SKM-1 (cell line): Measurements from ENCODE around the gene RPS6KA2.
"Not testable (repeated sequence)": the region's sequence is repeated elsewhere in the genome, so short reads cannot be mapped to it uniquely, and the experiment has no call there.

ENCODE experiments used
- DNase-seq: peaks from one replicate; lab custom pipeline; 2025; ENCODE audit not compliant: unreplicated experiment; lab: John Stamatoyannopoulos, UW

RPS6KA2 gene

GRCh38 chr6:166538297-166539010, 88.6 kb downstream of the RPS6KA2 start:
- DNase-seq = no peak

- no peak for DNase-seq
Measured at GRCh38 chr6:166534658-166535406, 92.2 kb downstream of the RPS6KA2 start.

- DNase-seq = no peak
Measured at GRCh38 chr6:166533205-166533824, 93.7 kb downstream of the RPS6KA2 start.

GRCh38 chr6:166532302-166532701, 94.7 kb downstream of the RPS6KA2 start:
- DNase-seq = no peak

- DNase-seq = no peak
Measured at GRCh38 chr6:166530211-166531095, 96.6 kb downstream of the RPS6KA2 start.

- no peak for DNase-seq
Measured at GRCh38 chr6:166529586-166529985, 97.5 kb downstream of the RPS6KA2 start.

- DNase-seq = not testable (repeated sequence)
Measured at GRCh38 chr6:166529058-166529457, 98.0 kb downstream of the RPS6KA2 start.

- DNase-seq = no peak
Measured at GRCh38 chr6:166527849-166528248, 99.2 kb downstream of the RPS6KA2 start.

GRCh38 chr6:166526937-166527336, 100.1 kb downstream of the RPS6KA2 start:
- DNase-seq = no peak

- DNase-seq = no peak
Measured at GRCh38 chr6:166525567-166525966, 101.5 kb downstream of the RPS6KA2 start.

GRCh38 chr6:166523782-166524559, 103.1 kb downstream of the RPS6KA2 start:
- DNase-seq = no peak

GRCh38 chr6:166520905-166521834, 105.9 kb downstream of the RPS6KA2 start:
- no peak for DNase-seq

GRCh38 chr6:166516251-166516884, 110.7 kb downstream of the RPS6KA2 start:
- no peak for DNase-seq

- DNase-seq = no peak
Measured at GRCh38 chr6:166515072-166515810, 111.8 kb downstream of the RPS6KA2 start.

- no peak for DNase-seq
Measured at GRCh38 chr6:166514196-166514595, 112.9 kb downstream of the RPS6KA2 start.

GRCh38 chr6:166512567-166512966, 114.5 kb downstream of the RPS6KA2 start:
- DNase-seq = no peak

- DNase-seq = no peak
Measured at GRCh38 chr6:166511316-166511715, 115.7 kb downstream of the RPS6KA2 start.

GRCh38 chr6:166509193-166509592, 117.9 kb downstream of the RPS6KA2 start:
- no peak for DNase-seq
